Measurements from ENCODE around the gene SEMG2.

GRCh38 chr20:45183084-45183483, 38.1 kb upstream of the SEMG2 start:
- TF ChIP-seq CTCF (conservative IDR thresholded peaks at IDR 0.05; ENCODE audit: low read depth, low read length) (no peak), EZH2 (IDR thresholded peaks at IDR 0.05; ENCODE audit: low read length, unreplicated experiment) (no peak), EZH2phosphoT487 (IDR thresholded peaks at IDR 0.05; ENCODE audit: borderline replicate concordance, low read length) (no peak)

Measured in PC-3 (cell line).